ENCODE data around the gene EIF2S3.

DNA sequence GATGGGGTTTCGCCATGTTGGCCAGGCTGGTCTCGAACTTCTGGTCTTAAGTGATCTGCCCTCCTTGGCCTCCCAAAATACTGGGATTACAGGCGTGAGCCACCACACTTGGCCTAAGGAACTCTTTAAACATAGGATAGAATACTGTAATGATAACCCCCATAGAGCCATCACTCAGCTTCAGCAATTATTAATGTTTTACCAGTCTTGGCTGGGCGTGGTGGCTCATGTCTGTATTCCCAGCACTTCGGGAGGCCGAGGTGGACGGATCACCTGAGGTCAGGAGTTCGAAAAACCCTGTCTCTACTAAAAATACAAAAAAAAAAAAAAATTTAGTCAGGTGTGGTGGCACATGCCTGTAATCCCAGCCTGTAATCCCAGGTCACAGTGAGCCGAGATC, 15.1 kb downstream of the EIF2S3 start:
- TF ChIP-seq POLR2A (IDR thresholded peaks at IDR 0.05) = no peak
- TF ChIP-seq, protein P1, sequence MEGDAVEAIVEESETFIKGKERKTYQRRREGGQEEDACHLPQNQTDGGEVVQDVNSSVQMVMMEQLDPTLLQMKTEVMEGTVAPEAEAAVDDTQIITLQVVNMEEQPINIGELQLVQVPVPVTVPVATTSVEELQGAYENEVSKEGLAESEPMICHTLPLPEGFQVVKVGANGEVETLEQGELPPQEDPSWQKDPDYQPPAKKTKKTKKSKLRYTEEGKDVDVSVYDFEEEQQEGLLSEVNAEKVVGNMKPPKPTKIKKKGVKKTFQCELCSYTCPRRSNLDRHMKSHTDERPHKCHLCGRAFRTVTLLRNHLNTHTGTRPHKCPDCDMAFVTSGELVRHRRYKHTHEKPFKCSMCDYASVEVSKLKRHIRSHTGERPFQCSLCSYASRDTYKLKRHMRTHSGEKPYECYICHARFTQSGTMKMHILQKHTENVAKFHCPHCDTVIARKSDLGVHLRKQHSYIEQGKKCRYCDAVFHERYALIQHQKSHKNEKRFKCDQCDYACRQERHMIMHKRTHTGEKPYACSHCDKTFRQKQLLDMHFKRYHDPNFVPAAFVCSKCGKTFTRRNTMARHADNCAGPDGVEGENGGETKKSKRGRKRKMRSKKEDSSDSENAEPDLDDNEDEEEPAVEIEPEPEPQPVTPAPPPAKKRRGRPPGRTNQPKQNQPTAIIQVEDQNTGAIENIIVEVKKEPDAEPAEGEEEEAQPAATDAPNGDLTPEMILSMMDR (IDR thresholded peaks at IDR 0.05) = no peak

Measured in right lobe of liver (tissue), 4 donors.